GM18505 (cell line): Measurements from ENCODE around the gene VPS13A.

Source experiments
- ATAC-seq: cut with Tn5 transposase; IDR thresholded peaks from one replicate; pipeline ENCODE4 v1.9.1; 2021; ENCODE audit not compliant: unreplicated experiment
- POLR2A ChIP-seq: IDR thresholded peaks from 4 replicates; pipeline ENCODE4 v1.6.1; 2011; ENCODE audit warnings: borderline replicate concordance; ENCODE audit not compliant: insufficient read depth, insufficient read length; ENCODE audit errors: extremely low read depth

VPS13A gene

DNA sequence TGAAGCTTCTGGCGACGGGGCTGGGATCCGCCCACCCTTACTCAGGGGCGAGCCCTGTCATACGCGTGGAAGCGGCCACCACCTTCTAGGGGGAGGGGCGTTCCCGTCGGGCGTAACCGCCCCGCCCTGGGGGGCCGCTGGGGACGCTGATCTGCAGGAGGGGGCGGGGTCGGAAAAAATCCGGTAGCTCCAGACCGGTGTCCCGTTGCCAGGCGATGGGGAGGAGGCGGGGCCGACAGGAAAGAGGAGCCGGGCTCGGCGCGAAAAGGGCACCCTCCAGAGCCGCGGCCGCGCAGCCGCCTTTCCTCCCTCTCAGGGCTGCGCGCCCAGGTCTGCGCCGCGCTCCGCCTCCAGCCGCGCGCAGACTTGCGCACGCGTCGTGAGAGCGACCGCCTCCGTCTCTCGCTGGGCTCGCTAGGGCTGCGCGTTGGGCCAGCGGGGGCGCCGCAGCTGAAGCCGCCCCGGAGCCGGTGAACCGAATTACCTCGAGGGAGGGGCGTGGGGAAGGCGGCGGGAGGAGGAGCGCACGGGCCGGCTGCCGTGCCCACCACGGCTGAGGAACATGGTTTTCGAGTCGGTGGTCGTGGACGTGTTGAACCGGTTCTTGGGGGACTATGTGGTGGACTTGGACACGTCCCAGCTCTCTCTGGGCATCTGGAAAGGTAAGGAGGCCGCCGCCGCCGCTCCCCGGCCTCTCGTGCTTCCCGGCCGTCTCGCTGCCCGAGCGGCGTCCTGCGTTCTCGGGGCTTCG lies at the start of gene VPS13A:
TSS of gene VPS13A (plus strand) at position 392 of the 751 bp plus-strand sequence. CDS start at position 563, 171 bp downstream.
- TF ChIP-seq POLR2A, result peak; percentile 76
- peak; percentile 85 for ATAC-seq

DNA sequence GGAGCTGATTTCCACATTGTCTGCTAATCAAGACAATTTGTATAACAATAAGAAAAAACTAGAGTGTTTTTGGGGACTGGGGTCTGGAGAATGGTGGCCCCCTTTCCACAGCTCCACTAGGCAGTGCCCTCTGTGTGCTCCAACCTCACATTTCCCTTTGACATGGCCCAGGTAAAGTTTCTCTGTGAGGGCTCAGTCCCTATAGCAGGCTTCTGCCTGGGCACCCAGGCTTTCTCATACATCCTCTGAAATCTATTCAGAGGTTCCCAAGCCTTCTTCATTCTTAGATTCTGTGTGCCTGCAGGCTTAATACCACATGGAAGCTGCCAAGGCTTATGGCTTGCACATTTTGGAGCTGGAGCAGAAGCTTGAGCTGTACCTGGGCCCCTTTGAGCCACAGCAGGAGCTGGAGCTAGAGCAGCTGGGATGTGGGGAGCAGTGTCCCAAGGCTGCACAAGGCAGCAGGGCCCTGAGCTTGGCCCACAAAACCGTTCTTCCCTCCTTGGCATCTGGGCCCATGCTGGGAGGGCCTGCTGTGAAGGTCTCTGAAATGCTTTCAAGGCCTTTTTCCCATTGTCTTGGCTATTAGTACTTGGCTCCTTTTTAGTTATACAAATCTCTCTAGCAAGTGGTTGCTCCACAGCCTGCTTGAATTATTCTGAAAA lies 49.1 kb upstream of the VPS13A start:
- no peak for TF ChIP-seq POLR2A

DNA sequence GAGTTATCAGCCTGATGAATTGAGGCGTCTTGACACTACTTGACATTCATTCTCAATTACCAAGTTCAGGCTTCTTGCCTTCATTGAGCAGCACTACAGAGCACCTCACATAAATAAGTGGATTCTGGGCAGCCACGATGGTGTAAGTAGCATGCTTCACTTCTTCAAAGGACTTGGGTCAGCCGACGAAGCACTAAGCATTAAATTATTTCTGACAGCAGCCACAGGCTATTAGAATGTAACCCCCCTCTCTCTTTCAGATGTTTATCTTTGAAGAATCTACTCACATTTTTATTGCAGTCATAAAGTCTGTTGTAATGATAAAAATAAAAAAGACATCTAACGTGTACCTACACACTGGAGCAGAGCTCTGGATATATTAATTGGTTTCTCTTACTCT lies 45.9 kb upstream of the VPS13A start:
- ATAC-seq, result no peak
- no peak for TF ChIP-seq POLR2A

More for the DNA sequence above, 49.1 kb upstream of the VPS13A start:
- ATAC-seq, result no peak

DNA sequence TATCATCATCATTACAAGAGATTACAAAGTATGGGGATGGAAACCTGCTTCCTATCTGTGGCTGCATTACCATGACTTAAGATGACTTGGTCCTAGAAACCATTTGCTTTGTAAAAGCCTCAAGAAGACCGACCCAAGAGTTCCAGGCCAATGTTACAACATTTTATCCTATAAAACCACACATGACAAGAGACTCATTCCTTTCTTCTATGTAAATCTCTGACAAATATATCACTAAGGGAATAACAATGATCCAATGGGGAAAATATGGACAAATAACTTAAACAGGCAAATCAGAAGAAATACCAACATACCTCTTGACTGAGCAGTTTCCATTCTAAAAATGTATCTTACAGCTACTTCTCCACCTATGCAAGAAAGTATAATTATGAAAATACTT lies 44.3 kb upstream of the VPS13A start:
- TF ChIP-seq POLR2A, result no peak
- no peak for ATAC-seq

DNA sequence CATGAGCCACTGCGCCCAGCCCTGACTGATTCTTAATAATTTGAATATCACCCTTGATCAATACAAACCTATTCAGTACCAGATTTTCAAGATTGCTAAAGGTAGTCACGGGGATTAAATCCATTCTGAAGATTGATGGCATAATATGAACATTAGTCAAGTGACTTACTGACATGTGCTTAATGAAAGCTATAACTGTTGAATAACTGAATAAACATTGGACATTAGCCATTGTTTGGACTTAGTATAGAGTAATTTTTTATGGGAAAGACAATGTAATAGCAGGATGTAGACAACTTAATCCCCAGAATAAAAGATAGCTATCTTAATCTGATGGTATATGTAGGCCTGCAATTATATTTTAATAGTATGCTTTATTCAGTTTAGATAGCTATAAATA lies 35.0 kb upstream of the VPS13A start:
- no peak for ATAC-seq
- TF ChIP-seq POLR2A, result no peak

DNA sequence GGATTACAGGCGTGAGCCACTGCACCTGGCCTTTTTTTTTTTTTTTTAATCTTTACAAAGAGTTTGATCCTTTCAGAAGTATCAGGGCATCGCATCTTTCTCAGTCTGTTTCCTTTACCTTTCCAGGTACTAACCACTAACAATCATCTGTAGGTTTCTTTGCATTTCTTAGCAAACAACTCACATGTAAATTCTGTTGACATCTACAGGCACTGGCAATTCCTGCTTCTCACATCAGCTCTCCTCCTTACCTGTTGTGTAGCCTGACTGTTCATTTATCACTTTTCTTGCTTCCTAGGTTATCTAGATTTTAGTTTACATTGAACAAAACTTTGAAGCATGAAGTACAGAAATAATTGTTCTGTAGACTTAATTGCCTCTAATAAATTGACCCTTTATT lies 27.5 kb upstream of the VPS13A start:
- TF ChIP-seq POLR2A, result no peak
- ATAC-seq, result no peak

DNA sequence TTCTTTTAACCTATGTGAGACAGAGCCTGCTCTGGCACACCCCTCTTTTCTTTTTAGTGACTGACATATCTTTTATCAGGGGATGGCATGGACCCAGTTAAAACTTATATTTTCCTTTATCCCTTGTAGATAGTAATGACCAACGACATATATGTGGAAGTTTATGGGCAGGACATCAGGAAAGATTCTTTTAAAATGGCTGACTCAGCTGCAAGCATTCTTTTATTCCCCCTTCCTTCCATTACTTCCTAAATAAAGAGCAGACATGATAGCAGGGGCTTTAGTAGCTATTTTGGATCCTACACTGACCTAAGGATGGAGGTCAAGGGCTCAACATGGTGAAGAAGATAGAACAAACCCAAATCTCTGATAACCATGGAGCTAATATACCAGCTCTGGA lies 25.0 kb upstream of the VPS13A start:
- no peak for ATAC-seq
- no peak for TF ChIP-seq POLR2A

DNA sequence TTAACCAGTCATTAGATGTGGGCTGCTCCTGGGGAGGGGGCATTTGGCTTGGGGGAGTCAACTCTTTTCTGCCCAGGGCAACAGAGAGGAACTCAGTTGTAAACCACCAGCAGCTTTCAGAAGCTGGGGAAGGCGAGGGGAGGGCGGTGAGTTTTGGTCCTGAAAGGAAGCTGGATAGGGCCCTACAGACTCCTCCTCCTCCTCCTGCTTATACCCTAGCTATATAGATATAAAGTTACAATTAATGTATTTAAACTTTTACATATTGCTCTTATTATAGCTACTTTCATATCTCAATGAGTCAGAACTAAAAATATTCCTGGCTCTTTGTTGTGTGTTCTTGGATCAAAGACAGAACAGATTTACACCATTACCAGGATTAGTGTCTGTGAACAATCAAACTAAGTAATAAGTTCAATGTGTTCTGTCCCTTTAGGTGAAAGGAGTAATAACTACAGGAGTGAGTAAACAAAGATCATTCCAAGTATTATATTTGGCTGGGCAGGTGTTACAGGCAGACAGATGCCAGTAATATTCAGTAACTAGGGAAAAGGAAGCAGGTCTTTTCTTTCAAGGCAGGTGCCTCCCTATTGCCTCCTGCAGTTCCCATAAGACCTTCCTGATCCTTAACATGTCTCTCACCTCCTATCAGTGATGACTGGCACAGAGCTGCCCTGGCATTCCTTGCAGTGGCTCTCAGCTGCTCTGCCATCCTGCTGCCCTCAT lies 20.5 kb upstream of the VPS13A start:
- no peak for TF ChIP-seq POLR2A
- ATAC-seq, result no peak

DNA sequence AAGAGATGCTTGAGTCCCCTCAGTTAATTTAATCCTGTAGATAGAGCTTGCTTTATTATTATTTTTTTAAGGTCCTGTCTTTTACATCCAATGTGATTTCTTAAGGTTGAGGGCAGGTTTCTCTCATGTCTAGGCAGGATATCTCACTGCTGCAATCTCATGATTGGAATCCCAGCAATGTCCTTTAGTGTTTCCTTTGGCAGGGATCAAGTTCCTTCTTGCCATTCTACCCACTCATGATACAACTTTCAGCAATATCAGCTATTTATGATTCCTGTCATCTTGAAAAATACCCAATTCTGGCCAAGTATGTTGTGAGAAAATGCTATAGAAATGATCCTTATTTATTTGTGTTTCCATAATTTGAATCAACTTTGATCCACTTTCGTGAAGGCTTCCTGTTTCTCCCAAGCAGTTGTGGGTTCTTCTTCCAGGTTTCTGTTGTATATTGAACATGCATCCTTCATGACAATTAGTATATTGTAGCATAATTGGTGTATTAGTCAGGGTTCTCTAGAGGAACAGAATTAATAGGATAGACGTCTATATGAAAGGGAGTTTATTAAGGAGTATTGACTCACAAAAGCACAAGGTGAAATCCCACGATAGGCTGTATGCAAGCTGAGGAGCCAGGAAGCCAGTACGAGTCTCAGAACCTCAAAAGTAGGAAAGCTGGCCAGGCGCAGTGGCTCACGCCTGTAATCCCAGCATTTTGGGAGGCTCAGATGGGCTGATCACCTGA lies 18.4 kb upstream of the VPS13A start:
- TF ChIP-seq POLR2A, result no peak
- no peak for ATAC-seq

DNA sequence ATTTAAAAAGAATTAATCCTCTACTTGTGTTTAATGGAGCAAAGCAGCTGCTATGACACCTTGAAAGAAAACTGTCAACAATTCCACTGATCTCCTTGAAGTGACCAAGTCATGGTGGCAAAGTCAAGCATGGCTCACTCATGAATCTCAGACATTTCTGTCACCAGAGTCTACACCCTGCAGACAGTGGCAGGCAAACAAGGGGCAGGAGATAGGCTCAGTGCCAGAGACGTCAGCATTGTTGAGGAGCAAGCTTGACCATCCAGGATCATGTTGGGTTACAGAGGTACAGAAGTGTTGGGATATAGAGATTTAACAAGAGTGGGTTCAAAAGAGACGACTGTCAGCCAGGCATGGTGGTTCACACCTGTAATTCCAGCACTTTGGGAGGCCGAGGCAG lies 16.1 kb upstream of the VPS13A start:
- no peak for ATAC-seq
- no peak for TF ChIP-seq POLR2A

DNA sequence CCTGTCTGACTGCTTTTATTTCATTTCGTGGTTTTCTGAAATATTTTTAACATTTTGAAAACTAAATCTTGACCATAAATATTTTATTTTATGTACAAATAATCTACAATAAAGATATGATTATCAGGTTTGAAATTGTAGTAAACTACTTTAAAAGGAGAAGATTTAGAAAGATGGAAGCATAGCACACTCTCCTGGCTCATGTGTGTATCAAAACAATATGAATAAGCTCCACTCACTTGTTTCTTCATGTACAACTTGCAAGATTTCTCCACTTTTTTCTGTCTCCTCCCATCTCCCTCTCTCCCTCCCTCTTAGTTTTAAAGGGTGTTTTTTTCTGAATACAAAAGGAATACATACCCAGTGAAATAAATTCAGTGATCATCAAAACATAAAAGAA lies 15.4 kb upstream of the VPS13A start:
- ATAC-seq, result no peak

DNA sequence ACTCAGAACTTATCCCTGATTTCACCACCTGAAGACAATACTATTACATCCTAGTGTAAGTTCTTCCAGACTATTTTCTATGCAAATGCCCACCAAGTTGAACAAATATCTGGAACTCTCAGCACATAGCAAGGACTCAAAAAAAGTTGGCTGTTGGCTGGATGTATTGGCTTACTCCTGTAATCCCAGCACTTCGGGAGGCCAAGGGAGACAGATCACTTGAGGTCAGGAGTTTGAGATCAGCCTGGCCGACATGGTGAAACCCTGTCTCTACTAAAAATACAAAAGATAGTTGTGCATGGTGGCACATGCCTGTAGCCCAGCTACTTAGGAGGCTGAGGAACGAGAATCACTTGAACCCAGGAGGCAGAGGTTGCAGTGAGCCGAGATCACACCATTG lies 15.0 kb upstream of the VPS13A start:
- no peak for ATAC-seq
- TF ChIP-seq POLR2A, result no peak

More for the DNA sequence above, 15.4 kb upstream of the VPS13A start:
- TF ChIP-seq POLR2A, result no peak

DNA sequence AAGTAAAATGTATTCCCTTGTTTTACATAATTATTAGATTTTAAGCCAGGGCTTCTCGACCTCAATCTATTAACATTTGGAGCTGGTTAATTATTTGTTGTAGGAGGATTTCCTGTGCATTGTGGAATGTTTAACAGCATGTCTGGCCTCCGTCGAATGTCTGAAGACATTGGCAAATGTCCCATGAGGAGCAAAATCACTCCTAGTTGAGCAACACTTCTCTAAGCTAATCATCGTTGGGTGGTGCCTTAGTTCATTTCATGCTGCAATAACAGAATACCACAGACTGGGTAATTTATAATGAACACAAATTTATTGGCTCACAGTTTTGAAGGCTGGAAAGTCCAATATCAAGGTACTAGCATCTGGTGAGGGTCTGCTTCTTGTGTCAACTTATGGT lies 13.4 kb upstream of the VPS13A start:
- TF ChIP-seq POLR2A, result no peak
- ATAC-seq, result no peak
